ENCODE results near the gene ETV6.

The ETV6 gene

DNA sequence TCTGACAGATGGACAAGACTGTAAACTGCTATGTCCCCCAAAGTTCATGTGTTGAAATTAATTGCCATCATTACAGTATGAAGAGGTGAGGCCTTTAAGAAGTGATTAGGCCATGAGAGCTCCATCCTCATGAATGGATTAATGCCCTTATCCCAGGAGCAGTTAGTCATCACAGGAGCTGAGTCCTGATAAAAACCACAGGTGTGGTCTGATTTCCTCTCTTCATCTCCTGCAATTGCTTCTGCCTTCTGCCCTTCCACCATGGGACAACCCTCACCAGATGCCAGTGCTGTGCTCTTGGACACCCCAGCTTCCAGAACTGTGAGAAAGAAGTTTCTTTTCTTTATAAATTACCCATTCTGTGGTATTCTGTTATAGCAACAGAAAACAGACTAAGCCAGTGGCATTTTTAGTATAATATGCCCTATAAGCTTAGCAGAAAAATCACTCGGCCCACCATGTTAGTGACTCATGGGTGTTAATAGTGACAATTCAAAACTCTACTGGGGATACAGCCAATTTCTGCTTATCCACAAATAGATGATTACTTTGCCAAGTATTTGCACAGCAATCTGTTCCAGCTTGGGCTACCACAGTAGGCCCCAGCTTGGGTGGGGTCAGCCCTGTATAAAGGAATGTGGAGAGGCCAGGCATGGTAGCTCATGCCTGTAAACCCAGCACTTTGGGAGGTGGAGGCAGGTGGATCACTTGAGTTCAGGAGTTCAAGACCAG lies 292.3 kb downstream of the ETV6 start:
- DNase-seq = no peak
- intact Hi-C loops (cut with DNase I) = no loop called here

DNA sequence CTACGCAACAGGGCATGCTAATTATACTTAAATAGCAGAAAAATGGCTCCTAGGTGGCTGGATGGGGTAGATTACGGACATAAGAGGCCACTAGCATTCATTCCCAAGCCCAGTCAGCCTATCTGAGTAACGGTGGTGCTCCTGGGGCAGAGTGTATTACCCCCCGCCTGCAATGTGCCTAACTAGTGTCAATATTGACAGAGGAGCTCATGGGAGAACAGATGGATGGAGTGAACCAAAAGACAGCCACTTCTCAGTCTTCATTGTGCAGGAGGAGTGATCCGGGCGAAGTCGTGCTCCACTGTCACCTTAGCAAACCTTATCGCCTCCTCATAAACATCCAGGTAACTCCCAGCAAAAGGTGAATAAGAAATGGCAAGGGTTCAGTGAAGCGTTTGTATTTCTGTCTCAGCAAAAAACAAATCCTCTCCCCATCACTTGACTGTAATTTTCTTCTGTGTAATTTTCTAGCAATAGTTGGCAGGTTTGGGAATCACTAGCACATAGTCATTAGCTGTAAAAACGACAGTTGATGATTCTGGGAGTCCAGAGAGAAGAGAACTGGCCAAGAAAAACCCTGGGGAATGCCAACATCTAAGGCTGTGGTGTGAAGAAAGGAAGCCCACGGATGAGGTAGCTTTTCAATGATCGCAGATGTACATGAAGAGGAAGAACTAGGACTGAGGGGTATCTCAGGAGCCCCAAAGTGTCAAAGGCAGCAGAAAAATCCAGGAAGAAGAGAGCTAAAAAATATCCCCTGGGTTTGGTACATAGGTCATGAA lies 294.6 kb downstream of the ETV6 start:
- intact Hi-C loops (cut with DNase I) = no loop called here
- no peak for DNase-seq
